Embryonic facial prominence (tissue), 1 donor: ENCODE data around the gene FAHD2B.
"Not testable (repeated sequence)": the region's sequence is repeated elsewhere in the genome, so short reads cannot be mapped to it uniquely, and the experiment has no call there.

Experiments
- DNase-seq: peaks from one replicate; pipeline ENCODE4 v3.0.0-alpha.2; 2016; ENCODE audit errors: extremely low spot score

Gene FAHD2B

DNA sequence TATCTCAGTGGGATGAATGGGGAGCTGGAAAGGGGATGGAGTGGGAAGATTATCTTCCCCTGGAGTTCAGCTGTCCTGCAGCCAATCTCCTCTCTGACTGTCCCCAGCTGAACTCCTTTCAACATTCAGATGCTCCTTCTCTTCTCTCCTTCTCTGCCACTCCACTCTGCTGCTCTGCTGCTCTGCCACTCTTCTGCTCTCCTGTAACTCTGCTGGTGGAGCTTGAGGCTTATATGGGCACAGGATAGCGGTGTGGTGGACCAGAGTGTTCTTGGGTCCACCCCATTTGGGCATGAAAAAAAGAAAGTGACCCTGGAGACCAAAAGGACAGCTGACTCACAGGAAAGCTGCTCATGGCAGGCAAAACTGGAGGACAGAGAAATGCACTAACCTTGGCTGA, 26.6 kb downstream of the FAHD2B start:
- DNase-seq, result no peak

DNA sequence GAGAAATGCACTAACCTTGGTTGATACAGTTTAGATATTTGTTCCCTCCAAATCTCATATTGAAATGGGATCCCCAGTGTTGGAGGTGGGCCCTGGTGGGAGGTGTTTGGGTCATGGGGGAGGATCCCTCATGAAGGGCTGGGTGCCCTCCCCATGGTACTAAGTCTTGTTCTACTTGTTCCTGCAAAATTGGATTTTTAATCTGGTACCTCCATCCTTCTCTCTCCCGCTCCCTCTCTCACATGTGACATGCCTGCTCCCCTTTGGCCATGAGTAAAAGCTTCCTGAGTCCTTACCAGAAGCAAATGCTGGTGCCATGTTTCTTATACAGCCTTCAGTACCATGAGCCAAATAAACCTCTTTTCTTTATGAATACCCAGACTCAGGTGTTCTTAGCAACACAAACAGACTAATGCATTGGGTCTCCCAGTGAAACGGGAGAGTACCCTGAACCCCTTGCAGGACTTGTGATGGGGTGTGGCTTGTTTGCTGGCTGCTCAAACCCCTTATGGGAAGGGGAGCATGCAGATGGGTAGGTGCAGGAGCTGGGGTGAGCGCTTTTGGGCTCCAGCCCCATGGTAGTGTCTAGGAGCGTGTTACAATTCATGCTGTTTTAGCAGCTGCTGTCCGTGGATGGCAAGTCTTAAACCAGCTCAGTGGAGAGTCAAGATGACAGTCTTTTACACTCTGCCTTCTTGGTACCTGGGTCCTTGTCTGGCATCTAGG, 27.2 kb downstream of the FAHD2B start:
- no peak for DNase-seq

DNA sequence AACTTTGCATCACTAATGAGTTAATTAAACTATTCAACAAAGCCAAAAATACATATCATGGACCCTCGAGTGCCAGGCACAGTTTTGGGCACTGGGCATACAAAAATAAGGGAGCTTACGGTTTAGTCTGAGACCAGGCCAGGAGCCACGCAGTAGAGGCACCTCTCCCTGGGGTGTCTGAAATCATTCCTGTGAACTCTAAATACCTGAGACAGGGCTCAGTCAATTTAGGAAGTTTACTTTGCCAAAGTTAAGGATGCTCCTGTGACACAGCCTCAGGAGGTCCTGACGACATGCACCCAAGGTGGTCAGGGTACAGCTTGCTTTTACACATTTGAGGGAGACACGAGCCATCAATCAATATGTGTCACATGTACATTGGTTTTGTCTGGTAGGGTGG, 28.7 kb downstream of the FAHD2B start:
- DNase-seq, result not testable (repeated sequence)

DNA sequence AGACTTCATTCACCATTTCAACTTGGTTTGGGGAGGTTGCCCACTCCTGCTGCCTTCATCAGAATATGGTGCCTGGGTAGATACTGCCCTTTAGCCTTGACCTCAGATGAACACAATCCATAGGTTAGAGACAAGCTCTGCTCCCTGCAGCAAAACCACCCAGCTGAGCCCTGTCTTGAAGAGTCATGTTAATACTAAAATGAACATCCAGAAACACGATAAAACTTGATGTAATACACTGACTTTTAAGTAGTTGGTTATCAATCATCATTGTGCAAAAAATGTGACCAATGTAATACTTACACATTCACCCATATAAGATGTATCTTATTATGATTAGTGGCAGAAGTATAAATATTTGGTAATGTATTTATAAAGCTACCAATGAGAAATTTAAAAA, 32.7 kb downstream of the FAHD2B start:
- not testable (repeated sequence) for DNase-seq

DNA sequence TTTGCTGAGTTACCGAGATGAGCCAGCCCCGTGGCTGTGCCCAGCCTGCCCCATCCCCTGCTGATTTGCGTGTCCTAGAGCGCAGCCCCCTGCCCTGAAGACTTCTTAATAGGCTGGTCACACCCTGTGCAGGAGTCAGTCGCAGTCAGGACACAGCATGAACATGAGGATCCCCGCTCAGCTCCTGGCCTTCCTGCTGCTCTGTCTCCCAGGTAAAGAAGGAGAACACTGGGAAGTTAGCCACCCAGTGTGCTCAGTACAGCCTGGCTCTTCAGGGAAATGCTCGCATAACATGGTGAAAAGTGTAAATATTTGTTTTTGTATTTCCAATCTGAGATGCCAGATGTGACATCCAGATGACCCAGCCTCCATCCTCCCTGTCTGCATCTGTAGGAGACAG, 34.9 kb downstream of the FAHD2B start:
- not testable (repeated sequence) for DNase-seq

DNA sequence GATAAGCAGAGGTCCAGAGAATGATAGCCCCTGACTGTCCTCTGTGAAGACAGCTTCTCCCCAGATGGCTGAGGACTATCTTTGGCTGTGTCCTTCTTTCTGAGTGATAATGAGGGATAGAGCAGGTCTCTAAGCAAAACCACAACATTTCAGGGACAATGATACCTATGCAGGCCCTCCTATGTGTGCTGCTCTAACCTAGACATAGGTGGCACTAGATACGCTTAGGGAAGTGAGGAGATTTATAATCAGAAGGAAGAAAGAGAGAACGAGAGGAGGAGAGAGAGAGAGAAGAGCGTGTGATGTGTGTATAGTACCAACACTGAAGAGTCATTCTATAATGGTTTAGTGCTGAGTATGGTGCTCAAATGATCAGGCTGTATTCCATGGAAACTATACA, 38.5 kb downstream of the FAHD2B start:
- DNase-seq, result not testable (repeated sequence)

DNA sequence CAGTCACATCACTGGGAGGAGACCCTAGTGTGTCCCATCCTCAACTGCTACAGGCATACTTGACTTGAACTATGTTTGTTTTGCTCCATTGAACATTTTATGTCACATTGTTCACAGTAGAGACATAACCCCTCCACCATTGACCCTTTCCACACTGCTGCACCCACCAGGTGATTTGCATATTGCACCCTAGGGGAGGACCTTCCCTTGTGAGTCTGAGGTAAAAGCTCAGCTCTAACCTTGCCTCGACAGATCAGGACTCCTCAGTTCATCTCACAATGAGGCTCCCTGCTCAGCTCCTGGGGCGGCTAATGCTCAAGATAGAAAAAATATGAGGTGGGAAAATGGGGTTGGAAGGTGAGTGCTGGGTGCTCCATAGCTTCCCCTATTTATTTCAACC, 44.6 kb downstream of the FAHD2B start:
- DNase-seq, result not testable (repeated sequence)

DNA sequence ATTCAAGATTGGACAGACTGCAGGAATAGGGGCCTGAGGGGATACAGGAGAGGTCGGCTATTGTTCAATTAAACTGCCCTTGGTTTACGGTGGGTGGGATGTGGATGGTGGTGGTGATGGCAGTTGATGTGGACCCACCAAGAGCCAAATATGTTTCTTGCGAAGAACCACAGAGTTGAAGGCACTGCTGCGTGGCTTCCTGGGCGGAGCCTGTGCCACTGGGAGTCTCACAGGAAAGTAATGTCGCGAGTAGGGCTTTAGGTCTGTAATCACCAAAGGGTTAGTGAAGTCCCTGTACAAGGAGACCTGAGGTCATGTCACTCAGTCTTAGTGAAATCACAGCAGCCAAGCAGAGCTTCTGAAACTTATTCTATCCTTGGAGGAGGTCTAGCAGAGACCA, 46.2 kb downstream of the FAHD2B start:
- DNase-seq, result not testable (repeated sequence)

DNA sequence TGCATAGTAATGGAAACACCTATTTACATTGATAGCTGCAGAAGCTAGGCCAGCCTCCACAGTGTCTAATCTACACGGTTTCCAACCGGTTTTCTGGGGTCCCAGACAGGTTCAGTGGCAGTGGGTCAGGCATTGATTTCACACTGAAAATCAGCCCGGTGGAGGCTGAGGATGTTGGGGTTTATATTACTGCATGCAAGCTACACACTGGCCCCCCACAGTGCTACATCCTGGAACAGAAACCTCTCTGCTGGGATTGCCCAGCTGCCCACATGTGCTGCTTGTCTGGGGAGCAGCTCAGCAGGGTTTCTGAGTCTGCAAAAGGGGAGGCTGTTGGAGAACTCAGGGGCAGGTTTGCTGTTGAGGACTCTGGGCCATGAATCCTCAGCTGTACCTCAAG, 48.0 kb downstream of the FAHD2B start:
- DNase-seq, result not testable (repeated sequence)

DNA sequence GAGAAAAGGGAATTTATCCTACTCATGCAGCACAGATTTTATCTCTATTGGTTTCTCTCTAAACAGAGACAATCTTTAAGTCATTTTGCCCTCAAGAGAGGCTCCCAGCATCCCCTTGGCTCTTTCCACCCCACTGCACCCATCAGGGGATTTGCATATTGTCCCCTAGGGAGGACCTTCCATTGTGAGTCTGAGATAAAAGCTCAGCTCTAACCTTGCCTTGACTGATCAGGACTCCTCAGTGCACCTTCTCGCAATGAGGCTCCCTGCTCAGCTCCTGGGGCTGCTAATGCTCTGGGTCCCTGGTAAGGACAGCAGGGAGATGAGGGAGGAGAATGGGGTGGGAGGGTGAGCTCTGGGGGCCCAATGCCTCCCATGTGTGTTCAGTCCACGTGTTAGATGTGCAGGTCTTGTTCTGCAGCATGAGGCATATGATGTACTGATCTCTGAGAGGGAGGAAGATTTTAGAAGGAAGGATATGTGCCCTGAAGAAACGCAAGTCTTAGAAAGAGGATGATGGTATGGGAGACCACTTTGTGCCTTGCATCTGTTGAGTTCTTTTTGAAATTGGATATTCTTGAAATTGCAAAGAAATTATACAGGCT, 48.7 kb downstream of the FAHD2B start:
- DNase-seq, result not testable (repeated sequence)
